H1 (cell line): ENCODE data around the gene SOX30. TPM values are rescaled to one million over a fixed set of nuclear protein-coding genes. Genes with fewer than 3 reads are reported as not detected.

Experiments used
- CTCF ChIA-PET: fragments of 300-600 bp; sonication (Branson Sonifier 250); formaldehyde crosslinking; loops from one replicate; lab custom pipeline; 2021; ENCODE audit not compliant: partially characterized antibody; lab: Charles Lee
- POLR2A ChIA-PET: fragments of 300-600 bp; sonication (Branson Sonifier 250); formaldehyde crosslinking; loops from one replicate; lab custom pipeline; 2021; ENCODE audit warnings: inconsistent platforms; ENCODE audit not compliant: partially characterized antibody; lab: Charles Lee
- DNase-seq, 2 experiments: peaks; one replicate each; pipeline versions ENCODE4 v3.0.0 to v3.0.0-alpha.2; 2010 to 2022; ENCODE audit warnings: low spot score in 2 of 2, low read depth in 1 of 2, mixed read lengths in 1 of 2
- FAIRE-seq: peaks from 2 replicates; lab custom pipeline; 2011; peaks lifted over from hg19 to GRCh38; lab: Jason Lieb, UNC
- H2AFZ ChIP-seq: 2 replicates; pipeline ENCODE4 v1.8.1; 2012; ENCODE audit warnings: low read length, inconsistent platforms
- H2AK5ac ChIP-seq: 2 replicates; pipeline ENCODE4 v1.6.1; 2013; ENCODE audit warnings: low read depth, low read length
- H2BK120ac ChIP-seq: replicated peaks from 2 replicates; pipeline ENCODE3; 2013; ENCODE audit warnings: low read depth, low read length, inconsistent platforms
- H2BK12ac ChIP-seq: 2 replicates; pipeline ENCODE4 v1.6.1; 2013; ENCODE audit warnings: low read depth, low read length
- H2BK15ac ChIP-seq: 2 replicates; pipeline ENCODE4 v1.6.1; 2013; ENCODE audit warnings: low read length
- H2BK20ac ChIP-seq: 2 replicates; pipeline ENCODE4 v1.6.1; 2013; ENCODE audit warnings: low read length
- H2BK5ac ChIP-seq: 2 replicates; pipeline ENCODE4 v1.6.1; 2013; ENCODE audit warnings: low read depth, low read length
- H3K14ac ChIP-seq: 2 replicates; pipeline ENCODE4 v1.6.1; 2013; ENCODE audit warnings: inconsistent platforms; ENCODE audit not compliant: insufficient read length
- H3K18ac ChIP-seq: 2 replicates; pipeline ENCODE4 v1.6.1; 2013; ENCODE audit warnings: low read length; ENCODE audit errors: extremely low read depth
- H3K23ac ChIP-seq: 2 replicates; pipeline ENCODE4 v1.6.1; 2013; ENCODE audit warnings: inconsistent platforms; ENCODE audit not compliant: insufficient read length
- H3K23me2 ChIP-seq: 2 replicates; pipeline ENCODE4 v1.6.1; 2013; ENCODE audit warnings: low read depth, low read length
- H3K27ac ChIP-seq: 2 replicates; pipeline ENCODE4 v1.6.1; 2011; ENCODE audit warnings: low read depth, low read length, inconsistent platforms
- H3K27me3 ChIP-seq, 4 experiments: replicated peaks in 1 of 4; 1 replicate in 1 of 4; 2 replicates in 3 of 4; pipeline versions ENCODE4 v1.6.1 to v1.8.1; 2011 to 2013; ENCODE audit warnings: low read length in 3 of 4, mild to moderate bottlenecking in 3 of 4, inconsistent platforms in 2 of 4, mixed read lengths in 2 of 4, moderate library complexity in 1 of 4; ENCODE audit not compliant: control insufficient read depth in 3 of 4, insufficient read depth in 3 of 4; ENCODE audit errors: extremely low read depth in 1 of 4
- H3K36me3 ChIP-seq, 4 experiments: 2 replicates each; pipeline versions ENCODE4 v1.6.1 to v1.8.1; 2011 to 2013; ENCODE audit warnings: mild to moderate bottlenecking in 4 of 4, low read length in 3 of 4, moderate library complexity in 2 of 4, control low read depth in 1 of 4, inconsistent platforms in 1 of 4; ENCODE audit not compliant: insufficient read depth in 4 of 4, control insufficient read depth in 2 of 4
- H3K4ac ChIP-seq: replicated peaks from 2 replicates; pipeline ENCODE3; 2013; ENCODE audit warnings: low read length, low read depth, mixed read lengths, inconsistent platforms; ENCODE audit not compliant: insufficient read length
- H3K4me1 ChIP-seq, 4 experiments: replicated peaks in 1 of 4; 1 replicate in 1 of 4; 2 replicates in 3 of 4; pipeline versions ENCODE4 v1.6.1 to v1.8.1; 2011 to 2013; ENCODE audit warnings: low read length in 3 of 4, inconsistent platforms in 2 of 4, mixed read lengths in 1 of 4; ENCODE audit not compliant: insufficient read depth in 4 of 4, control insufficient read depth in 3 of 4
- H3K4me2 ChIP-seq, 2 experiments: 2 replicates each; pipeline versions ENCODE4 v1.6.1 to v1.8.1; 2011 to 2013; ENCODE audit warnings: low read depth in 2 of 2, low read length in 2 of 2, control low read depth in 1 of 2, inconsistent platforms in 1 of 2, mild to moderate bottlenecking in 1 of 2; ENCODE audit not compliant: insufficient read depth in 1 of 2
- H3K4me3 ChIP-seq, 4 experiments: fragments of 200-600, 300-600 bp in 1 of 4; sonication (generic), shearing (Covaris generic), sonication (Bioruptor Twin) in 1 of 4; 2 replicates each; pipeline versions ENCODE4 v1.5.1 to v1.8.1; 2011 to 2016; ENCODE audit warnings: low read length in 4 of 4, low read depth in 3 of 4, control low read depth in 2 of 4, inconsistent platforms in 2 of 4, mild to moderate bottlenecking in 2 of 4, mixed read lengths in 1 of 4, moderate library complexity in 1 of 4; ENCODE audit not compliant: insufficient read depth in 2 of 4; ENCODE audit errors: extremely low read depth in 1 of 4
- H3K56ac ChIP-seq: replicated peaks from 2 replicates; pipeline ENCODE3; 2013; ENCODE audit warnings: low read depth, mild to moderate bottlenecking, mixed read lengths, low read length, inconsistent platforms; ENCODE audit not compliant: insufficient read length
- H3K79me1 ChIP-seq: 2 replicates; pipeline ENCODE4 v1.6.1; 2013; ENCODE audit warnings: low read depth, low read length, control low read depth
- H3K79me2 ChIP-seq, 2 experiments: 2 replicates each; pipeline versions ENCODE4 v1.6.1 to v1.8.1; 2012 to 2013; ENCODE audit warnings: low read length in 2 of 2, mild to moderate bottlenecking in 2 of 2, inconsistent platforms in 1 of 2; ENCODE audit not compliant: insufficient read depth in 2 of 2, control insufficient read depth in 1 of 2
- H3K9ac ChIP-seq, 4 experiments: replicated peaks in 1 of 4; 1 replicate in 1 of 4; 2 replicates in 3 of 4; pipeline versions ENCODE4 v1.6.1 to v1.8.1; 2011 to 2013; ENCODE audit warnings: low read depth in 3 of 4, low read length in 3 of 4, control low read depth in 2 of 4, mild to moderate bottlenecking in 2 of 4, moderate library complexity in 2 of 4, inconsistent platforms in 1 of 4; ENCODE audit errors: extremely low read depth in 1 of 4
- H3K9me3 ChIP-seq, 2 experiments: 2 replicates each; pipeline versions ENCODE4 v1.6.1 to v1.8.1; 2012 to 2013; ENCODE audit warnings: mild to moderate bottlenecking in 2 of 2, moderate library complexity in 2 of 2, control low read depth in 1 of 2, inconsistent platforms in 1 of 2, low read depth in 1 of 2, low read length in 1 of 2, mixed read lengths in 1 of 2; ENCODE audit not compliant: insufficient read depth in 2 of 2
- H4K20me1 ChIP-seq, 2 experiments: replicated peaks in 1 of 2; 2 replicates each; pipeline versions ENCODE3 to v1.8.1; 2011 to 2013; ENCODE audit warnings: inconsistent platforms in 2 of 2, low read length in 2 of 2, mild to moderate bottlenecking in 1 of 2; ENCODE audit not compliant: insufficient read depth in 2 of 2, control insufficient read depth in 1 of 2
- H4K5ac ChIP-seq: 2 replicates; pipeline ENCODE4 v1.6.1; 2013; ENCODE audit warnings: low read length, low read depth, mixed read lengths, inconsistent platforms; ENCODE audit not compliant: insufficient read length
- H4K8ac ChIP-seq: 2 replicates; pipeline ENCODE4 v1.8.0; 2013; ENCODE audit warnings: mild to moderate bottlenecking, moderate library complexity, low read length, inconsistent platforms; ENCODE audit not compliant: insufficient read depth; ENCODE audit errors: extremely low read depth
- H4K91ac ChIP-seq: replicated peaks from 2 replicates; pipeline ENCODE3; 2013; ENCODE audit warnings: low read length, mixed read lengths, inconsistent platforms; ENCODE audit not compliant: insufficient read length
- CBX5 ChIP-seq: fragments of 300-800, 300-1000 bp; sonication (generic); IDR thresholded peaks from 2 replicates; pipeline ENCODE4 v1.7.1; 2016; ENCODE audit warnings: antibody characterized with exemption, low read length, low read depth
- CHD1 ChIP-seq: IDR thresholded peaks from 2 replicates; pipeline ENCODE4 v1.6.1; 2012; ENCODE audit warnings: low read depth, low read length, improper control_type of control experiment
- GTF2F1 ChIP-seq: IDR thresholded peaks from 2 replicates; pipeline ENCODE4 v1.6.1; 2012; ENCODE audit warnings: low read depth, low read length, improper control_type of control experiment, borderline replicate concordance
- JUND ChIP-seq: IDR thresholded peaks from 2 replicates; pipeline ENCODE4 v1.6.1; 2011; ENCODE audit warnings: mild to moderate bottlenecking, improper control_type of control experiment, low read length
- POLR2AphosphoS5 ChIP-seq: IDR thresholded peaks from 2 replicates; pipeline ENCODE4 v1.6.1; 2011; ENCODE audit warnings: low read depth, low read length
- RAD21 ChIP-seq, 2 experiments: IDR thresholded peaks in 1 of 2; conservative IDR thresholded peaks in 1 of 2; 2 replicates each; pipeline ENCODE4 v1.6.1; 2011; ENCODE audit warnings: low read depth in 2 of 2, low read length in 2 of 2, improper control_type of control experiment in 1 of 2, inconsistent platforms in 1 of 2, mild to moderate bottlenecking in 1 of 2, moderate library complexity in 1 of 2
- SAP30 ChIP-seq: fragments of 300-600 bp; sonication (generic); IDR thresholded peaks from 2 replicates; pipeline ENCODE4 v1.7.1; 2012; ENCODE audit warnings: low read length, moderate library complexity, mild to moderate bottlenecking, inconsistent platforms; ENCODE audit not compliant: insufficient read depth, insufficient replicate concordance
- SRF ChIP-seq: IDR thresholded peaks from 2 replicates; pipeline ENCODE4 v1.6.1; 2011; ENCODE audit warnings: mild to moderate bottlenecking, low read depth, low read length, moderate library complexity
- YY1 ChIP-seq: IDR thresholded peaks from 2 replicates; pipeline ENCODE4 v1.6.1; 2011; ENCODE audit warnings: low read depth, mild to moderate bottlenecking, low read length
- WGBS, 2 experiments: shearing (Covaris generic) in 1 of 2; methylation state at CpG; one replicate each; pipeline versions ENCODE4 v1.1.6 to v1.1.7; 2013 to 2015; ENCODE audit warnings: low lambda C conversion rate in 2 of 2, mixed read lengths in 2 of 2, inconsistent platforms in 1 of 2, low coverage in 1 of 2, missing lambda C conversion rate in 1 of 2; ENCODE audit not compliant: insufficient replicate concordance in 2 of 2, insufficient coverage in 1 of 2, insufficient read length in 1 of 2; ENCODE audit errors: extremely low coverage in 1 of 2, missing lambda C conversion rate in 1 of 2; 5-methylcytosine and 5-hydroxymethylcytosine counted together
- polyA plus RNA-seq, 7 experiments: library from polyadenylated mRNA; depleted of rRNA in 3 of 7; stranded (reverse) in 5 of 7; unstranded in 2 of 7; fragments of >200 nt in 5 of 7; fragments of 200-250 nt in 2 of 7; gene quantifications; 1 replicate in 5 of 7; 2 replicates in 1 of 7; 4 replicates in 1 of 7; pipeline versions ENCODE4 v1.2.1 to v1.2.3, GENCODE V29; 2011 to 2013; ENCODE audit warnings: missing spikeins in 2 of 7, mixed read lengths in 2 of 7
- total RNA-seq: library from RNA; stranded (reverse); fragmentation: NEBNext Ultra II Directional; extraction: Animal tissue kit (Norgen Biotek cat#: 25700); gene quantifications from 2 replicates; pipeline ENCODE4 v1.2.1, GENCODE V29; 2021

Gene SOX30
- total and polyA plus RNA-seq, 2 of the 8 experiments (the other 6 are each of a cell fraction or from before 2014, with no cell fraction given) = 0.35 TPM; not detected in 1

- Histone ChIP-seq H3K56ac (no peak overlapping the region), H2BK120ac (no peak overlapping the region), H3K27ac (no peak overlapping the region), H4K91ac (no peak overlapping the region), H3K79me2 (no peaks in the 10 kb centered on the region), H3K9ac (no peak overlapping the region), H2BK20ac (no peak overlapping the region), H3K23me2 (no peaks in the 10 kb centered on the region), H4K5ac (no peak overlapping the region), H3K4ac (no peak overlapping the region), H2BK5ac (no peak overlapping the region), H3K79me1 (no peaks in the 10 kb centered on the region), H3K27me3 (no peaks in the 10 kb centered on the region), H3K9me3 (no peaks in the 10 kb centered on the region), H3K23ac (no peak overlapping the region), H2BK15ac (no peak overlapping the region), H3K36me3 (no peaks in the 10 kb centered on the region), H2AK5ac (no peak overlapping the region), H3K4me1 (no peaks in the 10 kb centered on the region), H3K4me3 (no peak overlapping the region), H3K4me2 (no peak overlapping the region), H3K14ac (no peak overlapping the region), H2BK12ac (no peak overlapping the region), H4K20me1 (no peaks in the 10 kb centered on the region), H2AFZ (no peak overlapping the region; the same call in 1 of the 2 replicates), H4K8ac (no peak overlapping the region), H3K18ac (no peak overlapping the region)
- DNase-seq (no peak), FAIRE-seq (no peak)
- no peak for TF ChIP-seq POLR2AphosphoS5
- no peak for TF ChIP-seq CHD1
- TF ChIP-seq SRF = no peak
- TF ChIP-seq SAP30 = no peak
- TF ChIP-seq YY1 = no peak
- TF ChIP-seq JUND = no peak
- TF ChIP-seq GTF2F1 = no peak
- TF ChIP-seq RAD21 (IDR thresholded peaks at IDR 0.05 in 1 of 2, conservative IDR thresholded peaks at IDR 0.05 in 1 of 2; ENCODE audit: low read depth in 2 of 2, low read length in 2 of 2) = no peak
- no peak for TF ChIP-seq CBX5
- ChIA-PET CTCF (no interaction called here), POLR2A (no interaction called here)
- 84% methylated on average over 3 of the region's 3 CpGs; no CpG with 5 or more reads in 1 of the 2 experiments for WGBS, 2 experiments
These were observed 59.6 kb downstream of the SOX30 start for GRCh38 chr5:157592594-157592993.
